Embryonic facial prominence (tissue), 1 donor: Measurements from ENCODE around the gene AGBL4.

ENCODE experiments used
- DNase-seq: peaks from one replicate; pipeline ENCODE4 v3.0.0-alpha.2; 2016; ENCODE audit errors: extremely low spot score

Gene AGBL4

DNA sequence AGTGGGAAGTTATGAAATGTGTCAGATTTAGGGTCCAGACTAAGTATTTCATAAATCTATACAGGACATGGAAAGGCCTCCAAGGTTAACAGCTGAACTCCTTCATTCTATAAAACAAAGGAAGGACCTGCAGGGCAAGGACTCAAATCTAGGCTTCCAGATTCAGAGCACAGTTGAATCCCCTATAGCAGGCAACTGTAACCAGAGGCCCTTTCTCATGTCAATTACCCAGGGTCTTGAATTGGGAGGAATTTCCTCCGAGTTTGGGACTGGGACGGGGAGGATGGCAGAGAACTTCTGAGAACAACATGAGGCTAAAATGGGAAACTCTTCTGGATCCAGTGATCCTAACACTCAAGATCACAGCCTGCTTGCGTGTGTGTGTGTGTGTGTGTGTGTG lies 1134.1 kb downstream of the AGBL4 start:
- no peak for DNase-seq

DNA sequence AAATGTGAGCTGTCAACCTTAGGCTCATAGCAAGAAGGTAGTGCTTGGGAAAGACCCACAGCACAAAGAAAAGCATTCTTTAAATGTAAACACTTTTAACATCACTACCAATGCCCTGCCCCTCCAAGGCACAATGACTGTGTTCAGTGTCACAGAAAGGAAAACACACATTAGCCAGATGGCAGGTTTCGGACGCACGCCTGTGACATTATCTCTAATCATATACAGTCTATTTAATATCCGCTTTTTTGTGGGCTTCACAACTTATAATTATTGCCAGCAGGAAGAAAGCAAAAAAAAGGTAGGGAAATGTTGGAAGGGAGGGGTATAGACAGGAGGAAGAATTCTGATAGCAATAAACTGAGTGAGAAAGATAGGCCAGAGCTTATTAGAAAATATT lies 1134.7 kb downstream of the AGBL4 start:
- no peak for DNase-seq

DNA sequence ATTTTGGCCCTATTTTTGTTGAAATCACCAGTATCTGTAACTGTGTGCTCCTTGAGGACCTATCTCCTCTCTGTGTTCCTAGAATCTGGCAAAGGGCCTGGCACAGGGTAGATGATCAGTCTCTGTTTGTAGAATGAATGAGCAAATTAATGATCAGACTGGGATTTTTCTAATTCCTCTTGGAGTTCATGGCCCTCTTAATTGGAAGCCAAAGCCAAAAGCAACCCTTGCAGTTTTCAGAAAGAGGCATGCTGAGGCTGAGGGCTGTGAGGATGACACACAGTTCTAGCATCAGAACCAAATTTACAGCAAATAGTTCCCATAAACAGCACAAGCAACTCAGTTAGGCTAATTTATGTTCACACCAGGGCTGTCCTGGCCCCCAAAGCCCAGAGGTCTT lies 1136.0 kb downstream of the AGBL4 start:
- DNase-seq, result no peak

DNA sequence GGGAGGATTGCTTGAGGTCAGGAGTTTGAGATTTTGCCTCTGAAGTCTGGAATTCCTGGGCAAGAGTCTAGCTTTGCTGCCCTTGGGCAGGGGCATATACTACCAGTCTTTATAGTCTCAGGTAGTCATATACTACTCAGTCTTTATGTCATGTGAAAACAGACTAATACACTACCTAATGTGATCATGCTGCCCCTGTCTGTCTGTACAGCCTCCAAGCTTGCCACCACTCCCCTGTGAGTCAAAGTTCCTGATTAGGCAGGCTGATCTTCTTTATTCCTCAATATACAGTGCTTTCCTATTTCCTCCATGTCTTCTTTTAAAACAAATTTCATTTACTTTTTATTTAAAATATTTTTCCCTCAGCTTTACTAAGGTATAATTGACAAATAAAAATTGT lies 1141.7 kb downstream of the AGBL4 start:
- no peak for DNase-seq

DNA sequence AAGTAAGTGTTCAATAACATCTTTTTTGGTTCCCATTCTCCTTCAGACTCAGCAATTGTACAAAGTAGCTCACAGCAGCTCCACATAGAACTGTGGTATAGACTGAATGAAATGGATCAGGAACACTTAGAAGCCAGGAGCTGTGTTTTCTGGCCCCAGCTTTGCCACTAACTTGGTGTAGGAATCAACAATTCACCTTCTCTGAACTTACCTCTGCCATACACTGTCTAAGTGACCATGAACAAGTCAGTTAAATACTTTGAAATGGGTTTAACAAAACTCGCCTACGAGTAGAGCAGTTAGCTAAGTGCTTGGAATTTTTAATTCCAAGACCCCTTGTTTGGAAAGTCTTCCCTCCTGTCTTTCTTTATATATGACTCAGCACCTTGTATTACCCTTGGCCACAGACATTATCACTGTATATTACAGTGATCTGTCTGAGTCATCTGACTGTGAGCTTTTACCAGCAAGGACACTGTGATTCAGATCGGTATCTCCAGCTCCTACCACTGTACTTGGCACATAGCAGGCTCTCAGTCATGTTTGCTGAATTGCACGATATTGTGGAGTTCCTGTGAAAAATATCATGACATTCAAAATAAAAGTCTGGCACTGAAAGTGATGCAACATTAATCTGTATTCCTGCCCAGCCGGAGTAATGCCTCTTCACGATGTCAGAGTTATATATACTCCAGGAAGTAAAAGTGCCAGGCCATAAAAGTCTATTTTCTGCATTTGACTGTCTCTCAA lies 1145.4 kb downstream of the AGBL4 start:
- no peak for DNase-seq

DNA sequence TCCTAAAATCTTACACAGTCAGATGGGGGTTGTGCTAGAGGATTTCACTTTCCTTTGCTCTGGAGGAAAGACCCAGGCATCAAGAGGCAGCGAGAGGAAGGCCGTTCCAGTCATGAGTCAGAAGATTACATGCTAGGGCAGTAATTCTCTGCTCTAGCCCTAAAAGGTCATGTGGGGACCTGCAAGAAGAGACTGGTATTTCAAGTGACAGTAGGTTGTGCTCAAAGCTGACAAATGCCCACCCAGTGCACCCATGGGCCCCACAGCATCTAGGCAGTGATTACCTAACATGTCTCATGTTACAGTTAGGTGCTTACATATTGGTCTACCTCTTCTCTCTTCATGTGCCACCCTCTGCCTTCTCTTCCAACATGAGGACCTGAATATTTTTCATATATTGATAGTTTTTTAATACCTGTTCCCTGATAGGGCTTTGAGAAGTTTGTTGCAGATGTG lies 1147.4 kb downstream of the AGBL4 start:
- DNase-seq, result no peak

DNA sequence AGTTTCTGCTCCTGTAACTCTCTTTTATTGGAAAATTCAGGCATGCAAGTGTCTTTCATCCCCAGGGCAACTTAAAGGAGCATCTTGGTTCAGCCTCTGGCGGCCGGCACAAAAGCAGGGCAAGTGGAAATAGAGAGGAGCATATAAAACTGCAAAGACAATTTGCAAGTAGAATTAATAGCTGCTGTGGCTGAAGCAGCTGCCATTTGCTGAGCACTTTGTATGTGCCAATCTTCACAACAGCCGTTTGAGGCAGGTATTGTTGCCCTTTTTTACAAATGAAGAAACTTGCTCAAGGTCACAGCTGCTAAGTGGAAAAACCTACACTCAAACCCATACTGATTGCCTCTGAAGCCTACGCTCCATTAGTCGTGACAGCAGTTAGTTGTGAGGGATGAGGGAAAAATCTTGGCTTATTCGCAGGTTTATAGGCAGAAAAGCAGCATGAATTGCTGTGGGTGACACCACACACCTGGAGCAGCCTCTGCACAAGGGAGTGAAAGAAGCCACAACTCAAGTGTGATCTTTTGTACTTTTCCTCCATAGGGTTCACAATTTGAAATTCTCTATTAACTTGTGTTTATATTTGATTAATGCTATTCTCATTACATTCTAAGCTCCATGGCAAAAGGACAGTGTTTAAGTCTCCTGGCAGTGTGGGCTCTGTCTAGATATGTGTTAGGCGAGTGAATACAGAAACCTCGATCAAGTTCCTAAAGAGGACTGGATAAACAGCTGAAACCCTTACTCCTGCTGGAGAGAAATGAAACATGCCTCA lies 1148.0 kb downstream of the AGBL4 start:
- DNase-seq, result no peak

DNA sequence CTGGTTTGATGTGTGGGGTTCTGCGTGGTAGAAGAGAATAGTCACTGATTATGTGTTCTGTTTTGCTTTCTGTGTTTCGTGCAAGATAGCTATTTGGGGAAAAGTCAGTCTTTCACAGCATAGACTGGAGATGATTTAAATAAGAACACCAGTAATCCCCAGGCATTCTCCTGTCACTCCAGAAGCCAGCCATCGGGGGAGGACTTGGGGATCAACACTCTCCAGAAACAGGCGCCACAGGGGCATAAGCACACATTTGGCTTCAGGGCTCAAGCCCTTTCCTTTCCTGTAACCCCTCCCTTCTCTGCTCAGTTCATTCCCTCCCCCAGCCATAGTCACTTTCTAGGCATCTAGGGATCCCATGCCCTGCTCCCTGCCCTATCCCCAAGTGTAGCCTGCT lies 1149.8 kb downstream of the AGBL4 start:
- no peak for DNase-seq

DNA sequence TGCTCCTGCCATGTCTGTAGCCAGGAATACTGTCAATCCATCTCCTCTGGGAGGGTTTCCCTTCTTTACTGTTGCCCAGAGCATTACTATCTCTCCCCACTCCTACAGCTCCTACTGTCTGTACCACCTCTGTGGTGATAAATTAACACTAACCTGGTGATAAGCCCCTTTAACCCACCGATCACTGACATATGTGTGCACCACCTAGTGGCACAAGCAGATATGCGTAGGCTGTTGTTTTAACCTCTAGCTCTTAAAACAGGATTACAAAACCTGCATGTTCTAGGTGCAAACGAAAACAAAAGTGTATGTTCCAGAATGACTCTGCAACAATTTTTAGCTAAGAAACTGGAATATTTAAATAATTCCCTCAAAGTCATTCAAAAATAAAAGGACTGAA lies 1153.2 kb downstream of the AGBL4 start:
- no peak for DNase-seq

DNA sequence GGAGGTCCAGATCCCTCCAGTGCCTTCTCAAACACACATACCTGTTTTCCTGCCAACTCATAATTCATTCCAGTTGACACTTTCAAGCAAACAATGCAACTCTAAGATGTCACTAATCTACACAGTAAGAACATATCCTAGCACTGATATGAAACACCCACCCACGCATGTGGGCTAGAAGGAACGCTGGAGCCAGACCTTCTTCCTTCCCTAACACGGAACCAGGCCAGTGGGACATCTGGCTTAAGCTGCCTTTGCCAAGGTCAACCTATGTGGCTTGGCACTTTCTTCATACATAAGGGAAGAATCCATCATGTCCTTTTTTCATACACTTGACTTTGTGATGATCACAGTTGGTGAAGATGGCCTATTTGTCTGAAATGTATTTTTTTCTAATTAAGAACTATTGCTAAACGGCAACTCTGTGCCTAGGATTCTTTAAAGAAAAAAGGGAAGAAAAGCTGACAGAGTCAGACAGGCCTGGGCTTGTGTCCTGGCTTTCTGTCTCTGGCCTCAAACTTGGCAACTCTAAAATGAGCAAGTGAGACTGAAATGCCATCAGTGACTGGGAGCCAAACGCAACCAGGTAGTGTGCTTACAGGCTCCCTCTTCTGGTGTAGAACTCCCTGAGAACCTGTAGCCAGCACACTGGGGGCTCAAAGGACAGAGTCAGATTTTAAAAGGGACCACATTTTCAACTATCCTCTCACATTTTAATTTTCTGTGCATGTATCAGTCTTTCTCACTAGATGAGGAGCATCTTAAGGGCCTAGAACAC lies 1154.4 kb downstream of the AGBL4 start:
- DNase-seq, result no peak

DNA sequence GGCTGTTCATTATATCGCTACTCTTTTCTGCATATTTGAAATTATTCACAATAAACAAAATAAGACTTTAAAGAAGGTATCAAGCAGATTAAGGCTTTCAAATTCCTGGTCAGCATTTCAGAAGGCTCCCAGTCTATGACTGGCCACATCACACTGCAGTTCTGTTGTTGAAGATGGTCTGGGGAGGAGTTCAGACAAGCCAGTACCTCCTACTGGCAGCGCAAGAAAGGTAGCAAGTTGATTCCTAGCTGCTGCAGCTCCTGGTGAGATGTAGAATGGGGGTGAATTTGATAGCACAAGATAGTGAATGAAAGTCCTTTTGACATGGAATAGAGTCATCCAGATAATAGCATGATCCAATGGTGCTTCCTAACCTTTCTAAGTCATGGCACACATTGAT lies 1158.8 kb downstream of the AGBL4 start:
- no peak for DNase-seq

DNA sequence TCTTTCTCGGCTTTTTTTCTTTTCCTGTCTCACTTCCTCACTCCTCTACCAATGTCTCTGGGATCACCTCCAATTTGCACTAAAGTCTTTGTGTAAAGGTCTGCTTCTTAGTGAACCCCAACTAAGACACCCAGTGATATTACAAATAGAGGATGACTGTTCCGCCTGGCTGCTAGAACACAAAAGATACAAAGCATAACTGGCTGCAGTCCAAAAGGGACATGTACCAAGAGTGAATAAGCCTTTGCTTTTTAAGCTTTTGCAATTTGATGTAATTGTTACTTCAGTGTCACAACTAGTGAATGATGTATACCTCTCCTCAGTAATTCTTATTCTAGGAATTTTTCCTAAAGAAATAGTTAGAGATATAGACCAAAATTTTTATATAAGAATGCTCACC lies 1164.3 kb downstream of the AGBL4 start:
- no peak for DNase-seq

DNA sequence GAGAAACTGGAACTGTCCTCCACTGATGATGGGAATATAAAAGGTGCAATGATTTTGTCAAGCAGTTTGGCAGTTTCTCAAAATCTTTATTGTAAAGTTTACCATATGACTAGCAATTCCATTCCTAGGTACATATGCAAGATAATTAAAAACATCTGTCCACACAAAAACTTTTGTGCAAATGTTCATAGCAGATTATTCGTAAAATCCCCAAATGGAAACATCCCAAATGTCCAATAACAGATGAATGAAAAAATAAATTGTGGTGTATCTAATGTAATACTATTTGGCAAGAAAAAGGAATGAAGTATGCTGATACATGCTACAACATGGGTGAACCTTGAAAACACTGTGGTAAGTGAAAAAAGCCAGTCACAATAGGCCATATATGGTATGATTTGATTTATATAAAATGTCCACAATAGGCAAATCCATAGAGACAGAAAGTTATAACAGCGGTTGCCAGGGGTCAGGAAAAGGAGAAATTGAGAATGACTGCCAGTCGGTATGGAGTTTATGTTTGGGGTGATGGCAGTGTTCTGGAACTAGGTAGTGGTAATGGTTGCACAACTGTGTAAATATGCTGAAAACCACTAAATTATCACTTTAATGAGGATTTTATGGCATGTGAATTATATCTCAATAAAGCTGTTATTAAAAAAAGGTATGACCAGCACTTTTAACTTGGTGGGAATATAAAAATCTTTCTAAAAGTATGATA lies 1165.4 kb downstream of the AGBL4 start:
- DNase-seq, result no peak

DNA sequence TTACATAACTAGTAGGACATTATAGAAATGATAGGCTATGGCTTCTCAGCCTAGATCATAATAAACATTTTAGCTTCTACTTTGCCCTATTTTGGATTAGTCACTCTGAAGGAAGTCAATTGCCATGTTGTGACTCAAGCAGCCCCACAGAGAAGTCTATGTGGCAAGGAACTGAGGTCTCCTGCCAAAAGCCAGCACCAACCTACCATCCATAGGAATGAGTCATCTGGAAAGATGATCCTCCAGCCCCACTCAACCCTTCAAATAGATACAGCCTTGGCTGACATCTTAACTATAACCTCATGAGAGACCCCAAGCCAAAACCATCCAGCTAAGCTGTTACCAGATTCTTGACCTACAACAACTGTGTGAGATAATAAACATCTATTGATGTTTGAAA lies 1170.7 kb downstream of the AGBL4 start:
- no peak for DNase-seq

DNA sequence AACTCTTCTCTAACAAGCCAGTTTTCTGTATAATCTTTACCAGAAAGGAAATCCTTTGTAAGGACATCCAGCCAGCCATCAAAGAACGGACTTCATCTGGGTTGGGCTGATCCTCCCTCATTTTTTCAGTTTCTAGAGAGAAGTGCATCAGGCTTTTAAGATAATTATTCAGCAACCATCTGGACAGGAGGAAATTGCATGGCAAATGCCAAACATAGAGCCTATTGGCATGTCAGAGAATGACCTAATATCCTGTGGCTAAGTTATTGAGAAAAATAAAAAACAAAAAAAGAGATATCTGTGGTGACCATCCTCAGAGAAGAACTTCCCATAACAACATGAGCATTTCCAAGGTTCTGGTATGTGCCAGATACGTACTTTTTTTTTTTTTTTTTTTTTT lies 1172.1 kb downstream of the AGBL4 start:
- DNase-seq, result no peak

DNA sequence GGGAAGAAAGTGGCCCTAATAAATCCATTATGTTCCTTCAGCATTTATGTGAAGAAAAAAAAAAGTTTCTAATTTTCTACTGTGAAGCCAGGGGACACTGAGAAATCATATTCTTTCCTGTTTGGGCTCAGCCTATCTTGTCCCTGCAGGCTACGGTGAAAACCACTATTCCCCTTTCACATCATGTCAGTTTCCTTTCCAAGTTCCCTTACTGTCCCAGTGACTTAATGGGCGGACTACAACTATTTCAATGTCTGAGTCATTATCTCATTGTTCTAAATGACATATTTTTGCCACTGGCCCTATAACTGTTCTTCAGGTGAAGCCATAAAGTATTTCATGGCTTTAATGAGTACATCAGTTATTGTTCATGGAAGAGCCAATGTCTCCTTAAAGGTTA lies 1175.7 kb downstream of the AGBL4 start:
- no peak for DNase-seq

DNA sequence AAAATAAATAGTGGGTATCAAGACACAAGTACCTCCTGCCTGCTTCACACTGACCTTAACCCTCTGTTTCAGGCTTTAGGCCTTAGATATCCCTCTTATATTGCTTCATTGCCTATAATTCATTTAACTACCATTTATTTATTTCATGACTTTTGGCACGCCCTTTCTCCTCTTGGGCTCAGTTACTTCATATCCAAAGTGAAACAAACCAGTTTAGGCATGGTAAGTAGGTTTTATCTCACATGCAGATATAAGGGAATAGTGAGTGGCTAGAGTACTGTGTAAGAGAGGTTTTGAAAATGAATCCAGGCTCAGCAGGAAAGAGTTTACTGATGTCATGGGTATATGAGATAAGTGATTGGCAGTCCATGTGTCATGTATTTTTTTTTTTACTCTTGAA lies 1177.3 kb downstream of the AGBL4 start:
- DNase-seq, result no peak

DNA sequence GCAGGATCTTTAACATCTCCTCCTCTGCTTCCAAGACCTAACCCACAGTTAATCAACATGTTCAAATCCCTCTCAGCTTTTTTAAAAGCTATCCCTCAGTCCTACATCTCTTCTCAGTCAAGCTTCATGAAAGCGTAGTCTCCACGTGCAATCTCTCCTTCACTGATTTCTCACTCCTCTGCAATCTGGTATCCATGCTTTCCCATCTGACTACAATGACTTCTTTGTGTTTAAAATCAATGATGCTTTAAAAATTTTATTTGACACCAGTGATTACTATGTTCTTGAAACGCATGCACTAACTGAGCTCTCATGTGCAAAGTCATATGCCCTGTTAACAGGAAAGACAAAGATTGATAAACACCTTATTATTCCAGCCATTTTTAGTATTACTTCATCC lies 1179.6 kb downstream of the AGBL4 start:
- no peak for DNase-seq

DNA sequence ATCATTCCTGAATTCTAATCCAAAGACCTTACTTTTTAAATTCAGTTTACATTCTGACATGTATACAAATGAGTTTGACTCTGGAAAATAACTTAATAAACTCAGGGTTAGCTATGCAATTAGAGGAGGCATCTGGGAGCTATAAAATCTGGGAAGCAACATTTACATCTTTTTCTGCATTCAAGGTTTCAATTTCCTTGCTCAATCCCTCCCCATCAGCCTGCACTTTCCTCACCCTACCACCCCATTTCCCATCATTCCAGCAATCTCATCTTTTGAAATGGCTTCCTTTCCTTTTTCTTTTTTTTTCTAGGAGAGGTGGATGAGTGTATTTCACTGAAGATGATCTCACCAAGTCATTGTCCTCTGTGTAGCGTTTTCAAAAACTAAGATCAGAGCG lies 1181.8 kb downstream of the AGBL4 start:
- no peak for DNase-seq

DNA sequence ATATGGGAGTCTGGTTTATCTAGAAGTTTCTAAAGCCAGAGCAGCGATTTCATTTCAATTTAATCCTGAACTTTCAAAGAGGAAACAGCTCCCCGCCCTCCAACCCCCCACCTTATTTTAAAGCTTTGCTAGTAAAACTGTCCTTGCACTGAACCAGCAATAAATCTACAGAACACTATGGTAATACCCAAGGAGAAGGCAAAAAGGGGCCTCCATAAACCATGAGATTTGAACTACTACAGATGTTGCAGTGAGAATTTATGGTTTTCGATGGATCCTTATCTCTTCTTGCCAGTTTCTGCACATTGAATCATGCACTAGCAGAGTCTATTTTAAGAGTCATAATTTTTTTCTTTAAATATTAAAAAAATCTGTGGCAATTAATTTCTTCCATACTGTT lies 1182.3 kb downstream of the AGBL4 start:
- DNase-seq, result no peak

DNA sequence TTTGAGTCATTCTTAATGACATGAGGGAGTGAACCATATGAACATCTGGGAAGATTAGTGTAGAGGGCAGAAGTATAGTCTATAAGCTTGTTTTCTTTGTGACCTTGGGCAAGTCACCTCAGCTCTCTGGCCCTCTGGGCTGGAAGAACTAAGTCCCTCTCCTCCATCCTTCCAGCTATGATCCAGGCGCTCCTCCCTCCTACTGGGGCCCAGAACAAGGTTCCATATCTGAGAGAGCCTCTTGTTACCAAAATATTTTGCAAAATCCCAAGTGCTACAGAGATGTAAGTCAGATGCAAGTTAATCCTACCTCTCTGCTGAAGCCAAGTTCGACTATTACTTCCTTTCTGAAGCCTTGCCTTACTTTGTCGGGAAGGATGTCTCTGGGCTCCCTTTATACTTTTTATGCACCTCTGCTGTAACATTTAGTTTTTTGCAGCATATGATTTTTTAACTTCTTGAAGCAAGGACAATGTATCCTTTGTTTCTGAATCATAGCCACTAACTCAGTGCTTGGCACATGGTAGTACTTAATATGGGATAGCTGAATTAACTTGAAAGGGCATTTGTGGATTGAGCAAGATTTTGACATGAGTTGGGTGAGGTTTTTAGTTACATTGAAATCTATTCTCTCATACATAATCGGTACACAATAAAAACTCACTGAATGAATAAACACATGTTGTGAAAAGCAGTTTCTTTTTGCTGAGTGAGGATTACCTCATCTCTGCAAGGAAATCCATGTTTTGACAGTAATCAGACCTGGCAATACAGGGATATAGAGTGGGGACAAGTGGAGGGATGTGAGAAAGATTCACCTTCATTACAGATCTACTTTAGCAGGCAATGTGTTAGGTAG lies 1192.4 kb downstream of the AGBL4 start:
- peak; percentile 14 for DNase-seq
